H1 (cell line): ENCODE data around the gene SUSD6. TPM values are rescaled to one million over a fixed set of nuclear protein-coding genes. Genes with fewer than 3 reads are reported as not detected.

Source experiments
- BACH1 ChIP-seq: IDR thresholded peaks from 2 replicates; pipeline ENCODE4 v1.6.1; 2012; ENCODE audit warnings: low read length, improper control_type of control experiment
- CREB1 ChIP-seq: IDR thresholded peaks from 2 replicates; pipeline ENCODE4 v1.6.1; 2012; ENCODE audit warnings: inconsistent platforms
- EGR1 ChIP-seq: IDR thresholded peaks from 2 replicates; pipeline ENCODE4 v1.6.1; 2011; ENCODE audit warnings: low read depth, low read length, borderline replicate concordance
- POU5F1 ChIP-seq: IDR thresholded peaks from 2 replicates; pipeline ENCODE4 v1.6.1; 2011; ENCODE audit warnings: low read depth, mild to moderate bottlenecking, low read length, moderate library complexity
- RNF2 ChIP-seq: fragments of 200-900, 300-1000 bp; sonication (generic); IDR thresholded peaks from 2 replicates; pipeline ENCODE4 v1.7.1; 2016; ENCODE audit warnings: borderline replicate concordance, low read depth, mild to moderate bottlenecking, antibody characterized with exemption, low read length; ENCODE audit not compliant: poor library complexity, severe bottlenecking; ENCODE audit errors: missing control alignments
- SP2 ChIP-seq: IDR thresholded peaks from 2 replicates; pipeline ENCODE4 v1.6.1; 2012; ENCODE audit warnings: mild to moderate bottlenecking, low read length, inconsistent platforms
- polyA plus RNA-seq, 7 experiments: library from polyadenylated mRNA; depleted of rRNA in 3 of 7; stranded (reverse) in 5 of 7; unstranded in 2 of 7; fragments of >200 nt in 5 of 7; fragments of 200-250 nt in 2 of 7; gene quantifications; 1 replicate in 5 of 7; 2 replicates in 1 of 7; 4 replicates in 1 of 7; pipeline versions ENCODE4 v1.2.1 to v1.2.3, GENCODE V29; 2011 to 2013; ENCODE audit warnings: missing spikeins in 2 of 7, mixed read lengths in 2 of 7
- total RNA-seq: library from RNA; stranded (reverse); fragmentation: NEBNext Ultra II Directional; extraction: Animal tissue kit (Norgen Biotek cat#: 25700); gene quantifications from 2 replicates; pipeline ENCODE4 v1.2.1, GENCODE V29; 2021

Gene SUSD6
- total and polyA plus RNA-seq, 2 of the 8 experiments (the other 6 are each of a cell fraction or from before 2014, with no cell fraction given): 3.0 to 3.8 TPM

GRCh38 chr14:69663300-69663643 lies 51.9 kb downstream of the SUSD6 start (continued):
- TF ChIP-seq BACH1 (no peak), EGR1 (no peak), CREB1 (no peak), RNF2 (no peak), POU5F1 (no peak), SP2 (no peak)
